ENCODE measurements around the gene NEK4.

Gene NEK4

GRCh38 chr3:52770496-52771333, at the start of gene NEK4:
TSS of gene NEK4 (minus strand) at chr3:52770940. CDS start at chr3:52770746, 194 bp downstream.
- DNase-seq (ENCODE audit: low read depth) = peak; percentile 76

GRCh38 chr3:52819936-52820335, 49.2 kb upstream of the NEK4 start:
- DNase-seq (ENCODE audit: low read depth) = no peak

- DNase-seq (ENCODE audit: low read depth) = no peak
Observed at GRCh38 chr3:52817860-52818259, 47.1 kb upstream of the NEK4 start.

GRCh38 chr3:52817221-52817620, 46.5 kb upstream of the NEK4 start:
- DNase-seq (ENCODE audit: low read depth) = no peak

- DNase-seq (ENCODE audit: low read depth) = no peak
Observed at GRCh38 chr3:52816654-52817053, 45.9 kb upstream of the NEK4 start.

- DNase-seq (ENCODE audit: low read depth) = no peak
Observed at GRCh38 chr3:52816199-52816598, 45.5 kb upstream of the NEK4 start.

GRCh38 chr3:52813810-52814209, 43.1 kb upstream of the NEK4 start:
- no peak for DNase-seq (ENCODE audit: low read depth)

GRCh38 chr3:52811452-52812011, 40.8 kb upstream of the NEK4 start:
- no peak for DNase-seq (ENCODE audit: low read depth)

GRCh38 chr3:52810923-52811322, 40.2 kb upstream of the NEK4 start:
- DNase-seq (ENCODE audit: low read depth) = no peak

GRCh38 chr3:52809662-52810377, 39.1 kb upstream of the NEK4 start:
- no peak for DNase-seq (ENCODE audit: low read depth)

- no peak for DNase-seq (ENCODE audit: low read depth)
Observed at GRCh38 chr3:52809149-52809548, 38.4 kb upstream of the NEK4 start.

GRCh38 chr3:52805270-52806039, 34.7 kb upstream of the NEK4 start:
- DNase-seq (ENCODE audit: low read depth) = no peak

- DNase-seq (ENCODE audit: low read depth) = no peak
Observed at GRCh38 chr3:52801839-52802238, 31.1 kb upstream of the NEK4 start.

- no peak for DNase-seq (ENCODE audit: low read depth)
Observed at GRCh38 chr3:52800079-52800478, 29.3 kb upstream of the NEK4 start.

- DNase-seq (ENCODE audit: low read depth) = no peak
Observed at GRCh38 chr3:52798978-52799476, 28.3 kb upstream of the NEK4 start.

GRCh38 chr3:52798376-52798977, 27.7 kb upstream of the NEK4 start:
- no peak for DNase-seq (ENCODE audit: low read depth)

GRCh38 chr3:52796411-52796810, 25.7 kb upstream of the NEK4 start:
- no peak for DNase-seq (ENCODE audit: low read depth)

GRCh38 chr3:52795298-52795900, 24.7 kb upstream of the NEK4 start:
- DNase-seq (ENCODE audit: low read depth) = no peak

GRCh38 chr3:52794612-52795099, 23.9 kb upstream of the NEK4 start, which contains the start of gene ITIH3:
TSS of gene ITIH3 (plus strand) at chr3:52794796. CDS start at chr3:52794804, 8 bp downstream.
- no peak for DNase-seq (ENCODE audit: low read depth)

GRCh38 chr3:52793702-52794611, 23.2 kb upstream of the NEK4 start:
- DNase-seq (ENCODE audit: low read depth) = no peak

All from HS-27A (cell line).